ENCODE data around the gene BATF.

DNA sequence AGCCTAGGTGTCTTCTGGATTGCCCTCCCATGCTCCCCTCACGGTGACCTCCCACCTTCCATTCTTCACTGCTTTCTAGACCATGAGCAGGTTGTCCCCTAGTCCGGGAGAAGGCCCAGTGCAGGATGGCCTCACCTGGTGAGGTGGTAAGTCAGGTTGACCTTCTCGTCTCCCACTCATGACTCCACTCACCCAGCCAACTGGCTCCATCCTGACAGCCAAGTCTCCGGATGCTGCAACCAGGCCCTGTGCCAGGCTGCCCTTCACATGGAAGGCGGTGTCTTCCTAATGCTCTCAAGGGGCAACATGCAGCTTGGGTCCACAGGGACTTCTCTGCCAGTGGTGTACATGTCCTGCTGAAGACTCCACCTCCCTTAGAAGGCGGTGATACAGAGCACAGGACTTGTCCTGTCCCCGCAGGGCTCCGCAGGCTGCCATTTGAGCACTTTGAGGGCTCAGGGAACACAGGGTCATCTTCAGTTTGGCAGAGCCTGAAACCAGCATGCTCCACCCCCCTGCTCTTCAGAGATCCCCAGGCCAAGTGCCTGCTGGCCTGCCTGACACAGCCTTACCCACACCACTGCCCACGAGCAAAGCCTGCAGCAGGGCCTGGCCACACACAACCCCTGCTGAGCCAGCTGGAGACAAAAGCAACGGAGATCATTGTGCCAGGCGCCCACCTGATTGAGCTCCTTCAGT lies 25.4 kb downstream of the BATF start:
- TF ChIP-seq, protein P1, sequence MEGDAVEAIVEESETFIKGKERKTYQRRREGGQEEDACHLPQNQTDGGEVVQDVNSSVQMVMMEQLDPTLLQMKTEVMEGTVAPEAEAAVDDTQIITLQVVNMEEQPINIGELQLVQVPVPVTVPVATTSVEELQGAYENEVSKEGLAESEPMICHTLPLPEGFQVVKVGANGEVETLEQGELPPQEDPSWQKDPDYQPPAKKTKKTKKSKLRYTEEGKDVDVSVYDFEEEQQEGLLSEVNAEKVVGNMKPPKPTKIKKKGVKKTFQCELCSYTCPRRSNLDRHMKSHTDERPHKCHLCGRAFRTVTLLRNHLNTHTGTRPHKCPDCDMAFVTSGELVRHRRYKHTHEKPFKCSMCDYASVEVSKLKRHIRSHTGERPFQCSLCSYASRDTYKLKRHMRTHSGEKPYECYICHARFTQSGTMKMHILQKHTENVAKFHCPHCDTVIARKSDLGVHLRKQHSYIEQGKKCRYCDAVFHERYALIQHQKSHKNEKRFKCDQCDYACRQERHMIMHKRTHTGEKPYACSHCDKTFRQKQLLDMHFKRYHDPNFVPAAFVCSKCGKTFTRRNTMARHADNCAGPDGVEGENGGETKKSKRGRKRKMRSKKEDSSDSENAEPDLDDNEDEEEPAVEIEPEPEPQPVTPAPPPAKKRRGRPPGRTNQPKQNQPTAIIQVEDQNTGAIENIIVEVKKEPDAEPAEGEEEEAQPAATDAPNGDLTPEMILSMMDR (conservative IDR thresholded peaks at IDR 0.05; ENCODE audit: low read length) = no peak
- TF ChIP-seq EZH2phosphoT487 (IDR thresholded peaks at IDR 0.05; ENCODE audit: borderline replicate concordance, low read depth, low read length) = no peak
